ENCODE results near the gene KASH5.

Gene KASH5, protein sequence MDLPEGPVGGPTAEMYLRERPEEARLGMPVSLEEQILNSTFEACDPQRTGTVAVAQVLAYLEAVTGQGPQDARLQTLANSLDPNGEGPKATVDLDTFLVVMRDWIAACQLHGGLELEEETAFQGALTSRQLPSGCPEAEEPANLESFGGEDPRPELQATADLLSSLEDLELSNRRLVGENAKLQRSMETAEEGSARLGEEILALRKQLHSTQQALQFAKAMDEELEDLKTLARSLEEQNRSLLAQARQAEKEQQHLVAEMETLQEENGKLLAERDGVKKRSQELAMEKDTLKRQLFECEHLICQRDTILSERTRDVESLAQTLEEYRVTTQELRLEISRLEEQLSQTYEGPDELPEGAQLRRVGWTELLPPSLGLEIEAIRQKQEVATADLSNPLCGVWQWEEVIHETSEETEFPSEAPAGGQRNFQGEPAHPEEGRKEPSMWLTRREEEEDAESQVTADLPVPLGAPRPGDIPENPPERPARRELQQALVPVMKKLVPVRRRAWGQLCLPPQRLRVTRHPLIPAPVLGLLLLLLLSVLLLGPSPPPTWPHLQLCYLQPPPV

DNA sequence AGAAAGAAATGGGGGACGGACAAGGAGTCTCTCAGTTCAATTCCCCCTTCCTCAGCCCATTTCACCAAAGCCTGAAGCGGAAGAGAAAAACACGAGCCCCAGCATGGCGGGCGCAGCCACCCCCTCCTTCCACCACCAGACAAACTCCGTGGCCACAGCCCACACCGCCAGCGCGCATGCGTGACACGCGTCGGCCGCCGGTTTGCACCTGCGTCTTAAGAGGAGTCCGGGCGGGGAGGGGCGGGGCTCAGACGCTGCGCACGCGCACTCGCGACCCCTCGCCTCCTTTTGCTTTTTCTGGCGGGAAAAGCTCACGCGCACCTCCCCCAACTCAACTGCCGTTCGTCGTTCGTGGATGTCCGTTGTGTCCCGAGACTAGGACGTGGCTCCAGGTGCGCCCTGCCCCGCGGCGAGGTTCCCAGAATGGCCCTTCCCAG lies at the start of gene KASH5:
Gene KASH5 (plus strand): TSS at position 314 of the 437 bp plus-strand sequence. CDS start 2,635 bp downstream, outside the sequence.
- peak; percentile 58 to 85 for DNase-seq (ENCODE audit: extremely low read depth in 1 of 2, low read depth in 1 of 2)

DNA sequence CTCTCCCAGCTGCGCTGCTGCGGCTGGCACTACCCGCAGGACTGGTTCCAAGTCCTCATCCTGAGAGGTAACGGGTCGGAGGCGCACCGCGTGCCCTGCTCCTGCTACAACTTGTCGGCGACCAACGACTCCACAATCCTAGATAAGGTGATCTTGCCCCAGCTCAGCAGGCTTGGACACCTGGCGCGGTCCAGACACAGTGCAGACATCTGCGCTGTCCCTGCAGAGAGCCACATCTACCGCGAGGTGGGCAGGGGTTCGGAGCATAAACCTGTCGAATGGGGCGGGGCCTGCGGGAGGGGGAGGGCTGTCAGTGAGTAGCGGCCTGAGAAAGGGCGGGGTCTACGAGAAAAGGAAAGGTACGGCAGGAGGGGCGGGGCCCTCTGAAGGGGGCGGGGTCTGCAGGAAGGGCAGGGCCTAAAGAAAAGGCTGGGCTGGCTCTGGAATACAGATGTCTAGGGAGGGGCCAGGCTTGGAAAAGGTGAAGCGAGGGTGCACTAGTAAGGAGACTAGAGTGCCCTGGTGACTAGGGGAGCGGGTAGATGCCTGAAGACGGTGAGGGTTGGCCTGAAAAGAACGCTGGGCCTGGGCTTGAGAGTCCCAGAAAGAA lies 49.3 kb upstream of the KASH5 start:
- DNase-seq (ENCODE audit: extremely low read depth in 1 of 2, low read depth in 1 of 2), result no peak

DNA sequence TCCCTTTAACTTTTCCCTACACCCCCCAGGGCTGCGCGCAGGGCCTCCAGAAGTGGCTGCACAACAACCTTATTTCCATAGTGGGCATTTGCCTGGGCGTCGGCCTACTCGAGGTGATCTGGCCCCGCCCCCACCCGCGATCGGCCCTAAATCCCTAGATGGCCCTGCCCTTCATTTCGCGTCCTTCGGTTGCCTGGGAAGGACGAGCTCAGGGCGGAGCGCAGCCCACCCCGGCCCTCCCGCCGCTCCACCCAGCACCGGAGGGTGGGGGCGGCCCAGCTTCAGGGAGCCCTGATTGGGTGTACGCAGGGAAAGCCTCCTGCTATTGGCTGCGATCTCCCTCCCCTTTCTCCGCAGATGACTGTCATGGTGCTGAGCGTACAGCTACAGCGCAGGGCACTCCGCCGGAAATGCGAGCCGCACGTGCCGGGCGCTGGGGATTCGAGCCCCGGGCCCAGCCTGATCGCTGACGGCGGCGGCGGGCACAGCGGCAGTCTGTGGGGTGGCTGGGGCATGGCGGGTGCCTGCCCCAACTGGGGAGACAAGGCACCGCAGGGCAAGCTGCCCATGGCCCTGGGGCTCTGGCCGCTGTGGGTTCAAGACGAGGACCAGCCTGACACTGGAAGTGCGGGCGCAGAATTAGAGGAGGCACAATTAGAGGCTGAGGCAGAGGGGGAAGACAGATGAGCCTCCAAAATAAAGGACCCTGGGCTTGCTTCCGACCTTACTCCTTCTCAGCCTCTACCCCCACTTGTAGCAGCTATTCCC lies 48.6 kb upstream of the KASH5 start:
- no peak for DNase-seq (ENCODE audit: extremely low read depth in 1 of 2, low read depth in 1 of 2)

DNA sequence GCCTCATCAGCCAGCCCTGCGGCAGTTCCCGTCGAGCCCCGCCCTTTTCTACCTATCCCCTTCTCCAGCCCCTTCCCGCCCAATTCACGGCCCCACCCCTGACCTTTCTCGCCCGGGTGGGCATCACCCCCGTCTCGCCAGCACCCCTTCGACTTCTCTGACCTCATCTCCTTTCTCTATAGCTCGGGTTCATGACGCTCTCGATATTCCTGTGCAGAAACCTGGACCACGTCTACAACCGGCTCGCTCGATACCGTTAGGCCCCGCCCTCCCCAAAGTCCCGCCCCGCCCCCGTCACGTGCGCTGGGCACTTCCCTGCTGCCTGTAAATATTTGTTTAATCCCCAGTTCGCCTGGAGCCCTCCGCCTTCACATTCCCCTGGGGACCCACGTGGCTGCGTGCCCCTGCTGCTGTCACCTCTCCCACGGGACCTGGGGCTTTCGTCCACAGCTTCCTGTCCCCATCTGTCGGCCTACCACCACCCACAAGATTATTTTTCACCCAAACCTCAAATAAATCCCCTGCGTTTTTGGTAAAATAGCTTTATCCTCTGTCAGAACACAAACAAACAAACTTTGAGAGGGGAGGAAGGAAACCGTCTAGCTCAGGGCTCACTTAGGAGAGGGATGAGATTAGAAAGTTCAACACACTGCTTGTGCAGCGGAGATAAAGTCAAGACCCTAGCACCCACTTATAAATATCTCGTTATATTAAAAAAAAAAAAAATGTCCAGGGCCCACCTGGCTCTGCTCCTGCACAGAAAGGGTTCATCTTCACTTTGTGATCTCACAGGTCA lies 47.8 kb upstream of the KASH5 start:
- no peak for DNase-seq (ENCODE audit: extremely low read depth in 1 of 2, low read depth in 1 of 2)

DNA sequence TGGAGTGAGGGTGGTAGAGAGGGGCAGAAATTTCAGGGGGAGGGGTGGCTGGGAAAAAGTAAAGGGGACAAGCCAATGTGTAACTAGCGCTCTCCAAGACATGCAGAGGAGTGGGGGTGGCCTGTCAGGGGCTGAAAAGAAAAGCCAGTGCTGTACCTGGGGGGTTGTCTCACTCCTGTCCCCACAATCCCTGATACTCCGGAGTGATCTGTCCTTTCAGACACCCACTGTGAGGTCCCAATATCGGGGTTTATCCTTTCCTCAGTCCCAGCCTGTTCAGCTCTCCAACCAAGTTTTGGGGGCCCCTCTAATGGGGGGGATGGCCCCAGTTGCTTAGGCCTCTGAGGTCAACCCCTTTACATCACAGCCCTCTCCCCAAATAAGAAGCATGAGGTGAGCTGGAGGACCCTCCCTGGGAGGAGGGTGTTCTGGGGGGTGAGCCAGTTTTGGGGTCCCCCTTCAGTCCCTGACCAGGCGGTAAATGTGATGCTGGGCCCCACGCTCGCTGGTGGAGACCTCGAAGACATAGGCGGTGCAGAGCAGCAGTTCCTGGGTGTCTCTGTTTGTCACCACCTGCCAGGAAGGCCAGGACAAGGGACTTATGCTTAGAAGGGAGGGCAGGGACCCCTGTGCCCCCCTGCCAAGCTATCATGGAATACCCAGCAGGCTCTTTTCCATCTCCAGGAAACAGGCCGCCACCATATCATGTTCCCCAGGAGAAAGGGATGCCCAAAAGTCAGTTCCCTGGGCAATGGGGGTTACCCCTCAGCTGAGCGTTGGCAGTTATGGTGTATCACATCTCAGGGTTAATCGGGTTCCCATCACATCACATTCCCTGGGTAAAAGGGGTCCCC lies 47.0 kb upstream of the KASH5 start:
- DNase-seq (ENCODE audit: extremely low read depth in 1 of 2, low read depth in 1 of 2), result no peak

DNA sequence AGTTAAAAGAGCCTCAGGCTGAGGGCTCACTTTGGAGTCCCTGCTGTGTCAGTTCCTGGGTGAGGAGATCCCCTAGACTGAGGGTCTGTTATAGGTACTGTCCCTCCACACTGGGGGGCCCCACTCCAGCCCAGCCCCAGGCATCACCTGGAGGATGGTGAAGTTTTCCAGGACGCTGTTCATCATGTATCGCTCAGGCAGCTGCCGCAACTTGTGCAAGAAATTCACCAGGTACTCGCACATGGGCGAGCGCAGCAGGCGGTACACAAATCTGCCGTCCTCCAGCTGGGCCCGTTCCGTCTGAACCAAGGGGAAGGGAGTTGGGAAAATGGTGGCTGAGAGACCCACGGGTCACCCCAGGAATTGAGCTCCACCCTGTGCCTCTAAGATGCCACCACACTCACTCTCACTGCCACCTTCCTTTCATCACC lies 45.7 kb upstream of the KASH5 start:
- no peak for DNase-seq (ENCODE audit: extremely low read depth in 1 of 2, low read depth in 1 of 2)

DNA sequence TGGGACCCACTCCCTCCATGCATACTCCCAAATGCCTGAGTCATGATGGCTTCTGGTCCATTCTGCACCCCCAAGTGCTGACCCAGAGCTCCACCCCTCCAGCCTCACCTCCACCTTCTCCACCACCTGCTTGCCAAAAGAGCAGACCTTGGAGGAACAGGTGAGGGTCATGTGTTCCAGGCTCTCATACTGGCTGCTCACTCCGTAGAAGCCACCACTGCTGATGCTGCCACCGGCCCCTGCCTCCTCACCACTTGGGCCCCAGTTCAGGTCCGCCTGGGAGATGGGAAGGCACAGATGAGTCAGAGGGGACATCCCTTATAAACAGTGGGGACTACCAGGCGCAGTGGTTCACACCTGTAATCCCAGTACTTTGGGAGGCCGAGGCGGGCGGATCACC lies 44.9 kb upstream of the KASH5 start:
- no peak for DNase-seq (ENCODE audit: extremely low read depth in 1 of 2, low read depth in 1 of 2)

DNA sequence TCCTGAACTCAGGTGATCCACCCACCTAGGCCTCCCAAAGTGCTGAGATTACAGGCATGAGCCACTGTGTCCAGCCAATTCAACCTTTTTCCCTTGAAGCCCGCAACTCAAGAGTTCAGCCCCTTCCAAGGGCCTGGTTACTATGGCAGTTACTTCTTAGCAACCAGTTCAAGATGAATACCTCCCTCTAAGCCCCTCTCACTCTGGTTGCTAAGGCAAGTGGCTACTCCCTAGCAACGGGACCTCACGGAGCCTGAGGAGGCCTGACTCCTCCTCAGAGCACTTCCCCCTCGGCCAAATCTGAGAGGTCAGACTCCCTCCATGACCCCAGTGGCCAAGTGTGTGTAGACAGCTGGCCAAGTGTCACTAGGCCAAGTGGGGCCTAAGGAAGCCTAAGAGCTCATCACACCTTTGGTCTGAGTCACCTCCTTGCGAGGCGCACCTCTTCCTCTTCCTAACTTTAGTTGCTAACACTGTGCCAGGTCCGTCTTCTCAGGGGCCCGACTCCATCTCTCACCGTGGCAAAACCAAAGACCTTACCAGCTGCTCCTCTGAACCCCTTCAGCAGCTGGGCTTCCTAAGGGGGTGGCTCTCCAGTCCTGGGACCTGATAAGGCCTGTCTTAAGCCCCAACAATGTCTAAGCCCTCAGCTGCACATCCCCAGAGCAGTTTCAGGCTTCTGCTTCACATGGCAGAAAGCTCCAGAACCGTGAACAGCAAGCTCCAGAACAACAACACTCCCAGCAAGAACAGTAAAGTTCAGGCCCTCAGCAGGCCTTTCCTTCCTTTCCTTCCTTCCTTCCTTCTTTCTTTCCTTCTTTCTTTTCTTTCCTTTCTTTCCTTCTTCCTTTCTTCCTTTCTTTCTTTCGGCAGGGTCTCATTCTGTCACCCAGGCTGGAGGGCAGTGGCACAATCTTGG lies 43.3 kb upstream of the KASH5 start:
- no peak for DNase-seq (ENCODE audit: extremely low read depth in 1 of 2, low read depth in 1 of 2)

DNA sequence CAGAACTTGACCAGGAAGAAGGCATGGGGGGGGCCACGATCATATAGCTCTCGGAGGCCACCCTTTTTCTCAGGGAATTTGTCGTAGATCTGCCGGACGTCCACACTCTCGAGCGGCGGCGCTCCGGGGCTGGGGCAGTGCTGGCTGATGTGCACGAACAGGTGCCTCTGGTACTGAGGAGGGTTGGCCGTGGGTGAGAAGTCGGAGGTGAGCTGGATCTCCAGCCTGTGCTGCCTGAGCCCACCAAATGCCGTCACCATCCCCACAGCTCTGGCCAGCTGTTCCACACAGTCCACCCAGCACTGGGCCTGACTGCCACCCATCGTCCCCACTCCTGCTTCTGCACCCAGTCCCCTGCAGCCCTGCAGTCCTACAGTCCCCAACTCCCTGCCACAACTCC lies 40.9 kb upstream of the KASH5 start:
- DNase-seq (ENCODE audit: extremely low read depth in 1 of 2, low read depth in 1 of 2), result no peak

DNA sequence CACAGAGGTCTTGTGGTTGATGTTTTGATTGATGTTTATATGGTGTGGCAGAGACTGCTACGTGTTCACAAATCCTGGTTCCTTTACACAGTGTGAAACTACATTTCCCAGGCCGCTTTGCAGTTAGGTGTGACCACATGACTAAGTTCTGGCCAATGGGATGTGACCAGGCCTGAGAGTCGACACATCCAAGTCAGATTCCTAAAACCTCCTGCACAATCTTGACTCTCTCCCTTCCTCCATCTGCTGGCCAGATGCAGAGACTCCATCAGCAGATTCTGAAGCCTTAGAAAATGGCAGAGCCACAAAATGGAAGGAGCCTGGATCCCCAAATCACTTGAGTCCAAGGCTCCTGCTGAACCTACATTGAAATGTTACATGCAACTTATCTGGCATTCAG lies 40.2 kb upstream of the KASH5 start:
- DNase-seq (ENCODE audit: extremely low read depth in 1 of 2, low read depth in 1 of 2), result no peak

DNA sequence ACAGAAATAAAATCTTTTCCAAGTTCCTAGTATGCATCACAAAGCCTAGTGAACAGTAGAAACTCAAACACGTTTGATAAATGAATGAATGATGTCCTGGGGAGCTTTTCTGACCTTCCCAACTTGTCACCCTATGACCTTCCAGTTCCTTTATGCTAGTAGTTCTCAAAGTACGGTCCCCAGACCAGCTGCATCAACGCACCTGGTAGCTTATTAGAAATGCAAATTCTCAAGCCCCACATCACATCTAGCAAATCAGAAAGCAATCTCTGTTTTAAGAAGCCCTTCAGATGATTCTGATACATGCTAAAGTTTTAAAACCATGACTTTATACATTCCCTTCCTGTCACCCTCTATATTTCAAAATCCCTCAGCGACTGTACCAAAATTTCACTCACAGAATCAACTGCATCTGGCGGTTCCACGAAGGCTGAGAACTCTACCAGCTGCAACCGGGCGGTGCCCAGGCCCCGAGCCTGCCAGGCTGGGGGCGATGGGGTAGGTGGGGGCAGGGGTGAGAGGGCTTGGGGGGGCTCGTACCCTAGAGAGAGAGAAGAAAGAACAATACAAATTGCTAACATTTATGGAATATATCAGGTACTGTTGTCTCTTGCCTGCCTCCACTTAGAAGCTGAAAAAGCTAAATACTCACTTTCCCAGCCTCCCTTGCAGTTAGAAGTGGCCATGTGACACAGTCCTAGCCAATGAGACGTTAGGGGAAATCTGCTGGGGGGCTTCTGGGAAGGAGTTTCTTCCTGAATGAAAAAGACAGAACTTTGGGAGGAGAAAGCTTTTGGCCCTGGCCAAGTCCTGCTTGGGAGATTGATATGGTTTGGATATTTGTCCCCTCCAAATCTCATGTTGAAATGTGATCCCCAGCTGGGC lies 39.5 kb upstream of the KASH5 start:
- DNase-seq (ENCODE audit: extremely low read depth in 1 of 2, low read depth in 1 of 2), result no peak

DNA sequence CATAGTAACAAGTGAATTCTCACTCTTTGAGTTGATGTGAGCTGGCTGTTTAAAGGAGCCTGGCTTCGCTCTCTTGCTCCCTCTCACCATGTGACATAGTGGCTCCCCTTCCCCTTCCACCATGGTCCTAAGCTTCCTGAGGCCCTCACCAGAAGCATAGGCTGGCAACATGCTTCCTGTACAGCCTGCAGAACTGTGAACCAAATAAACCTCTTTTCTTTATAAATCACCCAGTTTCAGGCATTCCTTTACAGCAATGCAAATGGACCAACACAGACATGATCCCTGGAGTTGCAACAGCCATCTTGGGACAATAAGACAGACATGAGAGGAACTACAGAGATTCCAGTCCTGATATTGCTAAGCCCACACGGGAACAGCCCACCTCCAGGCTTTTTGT lies 38.5 kb upstream of the KASH5 start:
- no peak for DNase-seq (ENCODE audit: extremely low read depth in 1 of 2, low read depth in 1 of 2)

DNA sequence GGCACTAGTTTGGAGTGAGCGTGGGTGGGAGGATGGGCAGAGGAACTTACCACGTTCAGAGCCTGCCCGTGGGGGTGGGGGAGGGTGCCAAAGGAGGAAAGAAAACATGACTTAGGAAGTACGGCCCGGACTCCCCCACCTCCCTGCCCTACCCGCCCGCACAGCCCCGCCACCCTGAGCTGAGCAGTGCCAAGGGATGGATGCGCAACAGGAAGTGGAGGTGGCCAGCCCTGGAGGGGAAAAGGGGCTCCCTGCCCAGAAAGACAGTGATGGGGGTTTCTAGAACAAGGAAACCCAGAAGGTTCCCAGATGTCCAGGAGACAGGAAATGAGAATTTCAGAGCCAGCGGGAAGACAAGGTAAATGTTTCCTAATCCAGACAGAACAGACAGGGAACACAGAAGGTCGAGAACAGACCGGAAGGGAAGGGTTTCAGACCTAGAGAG lies 32.1 kb upstream of the KASH5 start:
- DNase-seq (ENCODE audit: extremely low read depth in 1 of 2, low read depth in 1 of 2), result no peak

DNA sequence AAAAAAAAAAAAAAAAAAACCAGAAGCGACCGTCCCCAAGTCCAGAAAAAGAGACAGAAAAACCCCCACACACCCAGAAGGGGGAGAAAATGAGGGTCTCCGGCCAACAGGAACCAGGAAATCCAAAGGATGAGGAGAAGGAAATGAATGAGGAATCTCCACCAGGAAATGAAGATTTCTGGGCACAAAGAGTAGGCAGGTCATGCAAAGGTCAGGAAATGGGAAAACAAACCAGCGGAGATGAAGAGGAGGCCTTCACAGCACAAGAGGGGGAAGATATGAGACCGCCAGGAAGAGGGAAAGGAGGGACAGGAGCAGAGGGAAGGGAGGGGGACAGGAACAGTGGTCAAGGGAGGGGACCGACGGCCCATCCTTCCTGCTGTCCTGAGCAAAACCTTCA lies 31.7 kb upstream of the KASH5 start:
- no peak for DNase-seq (ENCODE audit: extremely low read depth in 1 of 2, low read depth in 1 of 2)

DNA sequence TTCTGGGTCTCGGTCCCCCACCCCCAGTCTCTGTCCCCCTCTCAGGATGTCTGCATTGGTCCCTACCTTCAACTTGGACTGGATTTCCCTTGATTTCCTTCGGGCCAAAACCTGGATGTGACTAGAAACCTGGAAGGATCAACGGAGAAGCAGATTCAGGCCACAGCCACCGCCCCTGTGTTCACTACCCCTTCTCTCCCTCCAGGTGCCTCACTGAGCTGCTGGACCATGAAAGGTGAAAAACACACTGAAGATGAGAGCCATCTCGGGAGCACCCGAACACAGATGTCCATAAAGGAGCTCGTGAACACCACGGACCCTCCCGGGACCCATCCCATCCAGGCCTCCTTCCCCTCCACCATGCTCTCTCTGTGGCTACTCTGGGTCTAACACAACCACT lies 30.9 kb upstream of the KASH5 start:
- DNase-seq (ENCODE audit: extremely low read depth in 1 of 2, low read depth in 1 of 2), result no peak

DNA sequence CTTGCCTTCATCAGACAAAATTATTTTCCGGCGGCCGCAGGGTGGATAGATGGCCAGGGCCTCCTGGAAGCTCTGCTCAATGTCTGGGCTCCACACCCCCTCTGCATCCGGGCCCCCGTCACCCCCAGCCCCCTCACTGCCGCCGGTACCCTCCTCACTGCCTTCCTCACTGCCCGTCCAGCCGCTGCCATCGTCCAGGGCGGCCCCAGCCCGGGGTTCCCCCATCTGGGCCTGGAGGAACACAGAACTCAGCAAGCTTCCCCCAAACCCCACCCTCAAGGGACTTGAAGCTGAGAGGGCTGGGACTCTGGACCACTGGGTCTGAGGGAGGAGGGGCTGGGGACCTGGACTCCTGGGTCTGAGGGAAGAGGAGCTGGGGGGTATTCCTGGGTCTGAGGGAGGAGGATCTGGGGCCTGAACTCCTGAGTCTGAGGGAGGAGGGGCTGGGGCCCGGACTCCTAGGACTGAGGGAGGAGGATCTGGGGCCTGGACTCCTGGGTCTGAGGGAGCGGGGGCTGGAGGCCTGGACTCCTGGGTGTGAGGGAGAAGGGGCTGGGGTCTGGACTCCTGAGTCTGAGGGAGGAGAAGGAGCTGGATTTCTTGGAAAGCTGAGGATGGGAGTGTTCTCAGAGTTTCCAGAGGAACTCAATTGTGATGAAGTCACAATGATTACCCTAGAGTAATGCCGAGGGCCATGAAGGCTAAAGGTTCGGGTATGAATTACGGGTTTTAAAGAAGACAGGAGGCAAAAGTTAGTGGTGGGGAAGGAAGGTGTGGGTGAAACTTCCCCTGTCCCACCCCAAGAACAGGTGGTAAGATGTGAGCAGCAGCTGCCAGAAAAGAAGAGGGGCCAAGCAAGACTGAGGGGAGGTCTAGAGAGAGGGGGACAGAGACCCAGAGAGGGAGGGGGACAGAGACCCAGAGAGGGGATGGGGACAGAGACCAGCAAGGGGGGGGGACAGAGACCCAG lies 27.9 kb upstream of the KASH5 start:
- no peak for DNase-seq (ENCODE audit: extremely low read depth in 1 of 2, low read depth in 1 of 2)
